ENCODE measurements around the gene CNOT10.
A peak's percentile ranks its signal among the peaks of the same experiment; 100 is the strongest.
"Not testable (repeated sequence)": the region's sequence is repeated elsewhere in the genome, so short reads cannot be mapped to it uniquely, and the experiment has no call there.

Gene CNOT10

DNA sequence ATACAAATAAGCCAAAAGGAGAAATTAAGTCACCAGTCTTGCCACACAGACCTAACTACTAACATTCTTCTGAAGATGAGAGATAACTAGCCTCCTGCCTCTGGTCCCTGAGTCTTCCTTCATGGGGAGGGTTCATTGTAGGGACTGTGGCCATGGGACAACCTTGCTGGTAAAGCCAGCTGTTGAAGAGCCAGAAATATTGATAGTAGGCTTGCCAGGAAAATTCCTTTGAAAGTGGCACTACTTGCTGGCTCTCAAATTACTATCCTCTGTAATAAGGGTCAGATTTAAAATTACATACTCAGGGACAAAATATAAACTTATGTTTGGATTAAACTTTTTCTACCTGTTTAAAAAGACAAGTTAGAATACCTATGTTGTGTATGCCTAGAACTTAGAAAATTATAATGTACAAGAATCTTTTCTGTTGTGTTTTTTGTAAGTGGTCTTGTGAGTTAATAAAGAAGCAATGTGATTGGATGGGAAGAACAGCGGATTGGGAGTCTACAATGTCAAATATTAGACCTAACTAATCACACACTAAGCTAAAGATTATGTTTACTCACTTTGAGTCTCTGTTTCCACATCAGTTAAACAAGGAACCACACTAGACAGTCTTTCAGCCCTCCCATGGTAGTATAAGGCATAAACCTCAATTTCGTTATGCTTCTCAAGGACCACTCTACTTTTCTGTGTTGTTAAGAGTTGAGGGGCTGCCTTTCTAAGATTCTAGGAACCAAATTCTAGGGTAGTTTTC is 72.8 kb downstream of the CNOT10 start:
- Histone ChIP-seq H3K27ac (ENCODE audit: low read depth, low read length) (no peak overlapping the region), H3K4me3 (ENCODE audit: low read depth, low read length) (no peak overlapping the region), H3K79me2 (ENCODE audit: control insufficient read depth, insufficient read depth, low read length, unreplicated experiment) (no peaks in the 10 kb centered on the region), H2AFZ (ENCODE audit: low read length, unreplicated experiment) (no peak overlapping the region), H3K27me3 (ENCODE audit: insufficient read depth, low read length) (no peaks in the 10 kb centered on the region), H3K36me3 (ENCODE audit: insufficient read depth, low read length) (peaks cover 5% of the 10 kb centered on the region; the same call in 1 of the 2 replicates), H3K4me1 (ENCODE audit: control insufficient read depth, insufficient read depth, low read length, unreplicated experiment) (no peaks in the 10 kb centered on the region)

DNA sequence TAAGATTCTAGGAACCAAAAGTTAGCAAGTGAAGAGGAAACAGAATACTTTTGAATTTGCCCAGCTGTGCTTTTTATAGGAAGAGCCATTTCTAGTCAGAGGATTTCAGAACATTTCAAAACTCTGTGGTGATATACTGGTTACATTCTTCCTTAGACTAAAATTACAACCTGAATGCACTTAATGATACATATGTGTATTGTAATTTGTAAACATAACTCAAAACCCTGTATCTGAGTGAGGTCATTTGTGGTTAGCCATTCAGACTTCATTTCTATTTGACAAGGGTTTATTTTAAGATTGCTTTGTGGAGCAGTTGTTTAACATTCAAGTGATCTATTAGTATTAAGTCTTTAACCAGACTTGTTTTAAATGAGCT is 73.4 kb downstream of the CNOT10 start:
- Histone ChIP-seq H3K4me3 (ENCODE audit: low read depth, low read length) (no peak overlapping the region), H3K79me2 (ENCODE audit: control insufficient read depth, insufficient read depth, low read length, unreplicated experiment) (no peaks in the 10 kb centered on the region), H3K4me1 (ENCODE audit: control insufficient read depth, insufficient read depth, low read length, unreplicated experiment) (no peaks in the 10 kb centered on the region), H3K27ac (ENCODE audit: low read depth, low read length) (no peak overlapping the region), H3K36me3 (ENCODE audit: insufficient read depth, low read length) (peaks cover 7% of the 10 kb centered on the region; the same call in 1 of the 2 replicates), H3K27me3 (ENCODE audit: insufficient read depth, low read length) (no peaks in the 10 kb centered on the region), H2AFZ (ENCODE audit: low read length, unreplicated experiment) (no peak overlapping the region)

DNA sequence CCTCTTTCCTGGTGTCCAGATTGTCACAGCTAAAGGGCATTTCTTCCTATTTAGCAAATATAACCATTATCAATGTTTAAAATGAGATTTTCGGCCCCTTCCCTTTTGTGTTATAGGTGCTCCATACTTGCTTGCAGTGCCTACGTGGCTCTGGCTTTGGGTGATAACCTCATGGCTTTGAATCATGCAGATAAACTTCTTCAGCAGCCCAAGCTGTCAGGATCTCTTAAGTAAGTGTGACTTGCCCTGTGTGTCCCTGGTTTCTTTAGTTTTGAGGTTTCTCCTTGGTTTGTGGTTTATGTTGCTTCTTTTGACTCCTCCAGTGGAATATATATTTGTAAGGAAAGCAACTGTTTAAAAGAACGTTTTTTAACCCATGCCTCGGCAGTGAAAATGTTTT is 74.4 kb downstream of the CNOT10 start:
- no peaks in the 10 kb centered on the region for H3K4me1 ChIP-seq (ENCODE audit: control insufficient read depth, insufficient read depth, low read length, unreplicated experiment)
- peaks cover 7% of the 10 kb centered on the region; the same call in 1 of the 2 replicates for H3K36me3 ChIP-seq (ENCODE audit: insufficient read depth, low read length)
- no peak overlapping the region for H3K27ac ChIP-seq (ENCODE audit: low read depth, low read length)
- H3K79me2 ChIP-seq (ENCODE audit: control insufficient read depth, insufficient read depth, low read length, unreplicated experiment), result no peaks in the 10 kb centered on the region
- H3K4me3 ChIP-seq (ENCODE audit: low read depth, low read length), result no peak overlapping the region
- H2AFZ ChIP-seq (ENCODE audit: low read length, unreplicated experiment), result no peak overlapping the region
- no peaks in the 10 kb centered on the region for H3K27me3 ChIP-seq (ENCODE audit: insufficient read depth, low read length)

DNA sequence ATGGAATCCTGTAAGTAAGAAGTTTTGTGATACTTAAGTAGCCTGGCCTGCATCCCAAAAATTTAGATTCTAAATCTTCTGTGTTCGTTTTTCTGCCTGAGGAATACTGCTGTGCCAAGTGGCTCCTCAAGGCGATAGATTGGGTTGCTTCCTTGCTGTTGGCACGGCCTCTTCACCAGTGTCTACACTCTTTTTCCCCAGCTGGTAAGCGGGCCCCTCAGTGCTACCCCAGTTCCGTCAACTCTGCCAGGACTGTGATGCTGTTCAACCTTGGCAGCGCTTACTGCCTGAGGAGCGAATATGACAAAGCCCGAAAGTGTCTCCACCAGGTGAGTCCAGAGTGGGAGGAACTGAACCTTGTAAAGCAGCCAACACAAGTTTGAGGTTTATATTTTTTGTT is 79.5 kb downstream of the CNOT10 start:
- Histone ChIP-seq H3K27me3 (ENCODE audit: insufficient read depth, low read length) (no peaks in the 10 kb centered on the region), H3K36me3 (ENCODE audit: insufficient read depth, low read length) (peaks cover 7% of the 10 kb centered on the region; the same call in 1 of the 2 replicates), H3K27ac (ENCODE audit: low read depth, low read length) (no peak overlapping the region), H3K4me3 (ENCODE audit: low read depth, low read length) (no peak overlapping the region), H3K4me1 (ENCODE audit: control insufficient read depth, insufficient read depth, low read length, unreplicated experiment) (no peaks in the 10 kb centered on the region), H2AFZ (ENCODE audit: low read length, unreplicated experiment) (no peak overlapping the region), H3K79me2 (ENCODE audit: control insufficient read depth, insufficient read depth, low read length, unreplicated experiment) (no peaks in the 10 kb centered on the region)

DNA sequence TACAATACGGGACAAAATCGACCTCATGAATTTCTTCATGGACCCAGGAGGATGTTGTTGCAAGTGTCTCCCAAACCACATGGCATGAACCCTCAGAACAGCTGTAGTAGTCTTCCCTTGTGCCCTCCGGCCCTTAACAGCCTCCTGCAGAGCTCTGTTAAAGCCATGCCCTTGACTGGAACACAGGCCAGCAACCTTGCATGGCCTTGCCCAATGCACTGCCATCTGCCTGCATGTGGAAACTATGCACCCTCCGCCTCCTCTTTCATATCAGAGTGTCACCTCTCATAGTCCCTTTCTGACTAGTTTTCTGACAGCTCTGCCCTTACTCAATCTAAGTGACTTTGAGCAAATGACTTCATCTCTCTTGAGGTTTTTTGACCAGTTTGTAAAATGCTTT is 93.4 kb downstream of the CNOT10 start:
- no peak overlapping the region for H3K27ac ChIP-seq (ENCODE audit: low read depth, low read length)
- peaks cover 2% of the 10 kb centered on the region; the same call in 1 of the 2 replicates for H3K36me3 ChIP-seq (ENCODE audit: insufficient read depth, low read length)
- no peaks in the 10 kb centered on the region for H3K79me2 ChIP-seq (ENCODE audit: control insufficient read depth, insufficient read depth, low read length, unreplicated experiment)
- H3K4me3 ChIP-seq (ENCODE audit: low read depth, low read length), result no peak overlapping the region
- H3K4me1 ChIP-seq (ENCODE audit: control insufficient read depth, insufficient read depth, low read length, unreplicated experiment), result no peaks in the 10 kb centered on the region
- H2AFZ ChIP-seq (ENCODE audit: low read length, unreplicated experiment), result no peak overlapping the region
- no peaks in the 10 kb centered on the region for H3K27me3 ChIP-seq (ENCODE audit: insufficient read depth, low read length)

DNA sequence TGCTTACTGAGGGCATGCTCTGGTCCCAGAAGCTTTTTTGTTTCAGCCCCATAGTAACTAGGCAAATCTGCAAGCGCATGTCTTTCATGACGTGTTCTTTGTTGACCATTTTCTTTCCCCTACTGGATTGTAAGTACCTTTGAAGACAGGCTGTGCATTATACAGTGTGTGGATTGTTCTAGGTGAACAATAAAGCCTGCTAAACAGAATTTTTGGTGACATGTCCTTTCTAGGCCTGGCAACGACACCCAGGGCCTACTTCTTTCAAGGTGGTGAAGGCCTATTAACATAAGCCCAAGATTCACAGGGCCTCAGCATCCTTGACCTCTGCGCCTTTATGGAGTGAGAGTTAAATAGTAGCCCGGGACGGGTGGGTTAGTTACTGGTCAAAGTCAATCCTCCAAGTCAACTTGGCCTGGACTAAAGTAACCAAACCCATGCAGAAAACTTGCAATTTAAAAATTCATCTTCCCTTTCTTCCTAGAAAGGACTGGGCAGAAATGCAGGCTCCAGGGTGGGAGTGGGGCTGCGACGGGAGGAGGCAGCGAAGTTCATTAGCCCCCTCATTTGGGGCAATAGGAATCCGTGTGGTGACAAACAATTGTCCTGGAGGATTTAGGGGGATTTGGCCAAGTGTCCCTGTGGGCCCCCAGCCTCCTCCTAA is 95.2 kb downstream of the CNOT10 start:
- Histone ChIP-seq H3K36me3 (ENCODE audit: insufficient read depth, low read length) (no peaks in the 10 kb centered on the region), H3K4me1 (ENCODE audit: control insufficient read depth, insufficient read depth, low read length, unreplicated experiment) (no peaks in the 10 kb centered on the region), H3K4me3 (ENCODE audit: low read depth, low read length) (peak overlapping the region; percentile 79), H3K27ac (ENCODE audit: low read depth, low read length) (no peak overlapping the region), H3K79me2 (ENCODE audit: control insufficient read depth, insufficient read depth, low read length, unreplicated experiment) (no peaks in the 10 kb centered on the region), H3K27me3 (ENCODE audit: insufficient read depth, low read length) (no peaks in the 10 kb centered on the region), H2AFZ (ENCODE audit: low read length, unreplicated experiment) (no peak overlapping the region)

DNA sequence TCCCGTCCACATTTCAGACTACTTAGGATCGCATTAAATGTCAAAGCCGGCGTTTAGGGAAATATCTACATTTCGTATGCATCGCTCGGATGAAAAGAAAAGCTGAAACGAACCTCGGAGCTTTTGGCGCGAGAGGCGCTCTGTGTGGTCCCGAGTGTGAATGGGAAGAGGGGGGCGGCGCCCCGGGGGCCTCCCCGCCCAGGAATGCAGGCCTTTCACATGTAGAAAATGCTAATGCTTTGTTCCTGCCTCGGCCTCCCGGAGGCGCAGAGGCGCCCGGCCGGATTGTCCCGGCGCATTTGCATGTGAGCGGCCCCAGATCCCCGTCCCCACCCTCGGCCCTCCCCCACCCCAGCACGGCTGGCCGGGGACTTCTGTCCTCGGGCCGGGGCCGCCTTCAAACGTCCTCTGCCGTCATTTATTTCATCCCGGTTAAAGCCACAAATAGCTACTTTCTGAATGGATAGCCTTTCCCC is 95.8 kb downstream of the CNOT10 start:
- Histone ChIP-seq H3K27ac (ENCODE audit: low read depth, low read length) (no peak overlapping the region), H3K79me2 (ENCODE audit: control insufficient read depth, insufficient read depth, low read length, unreplicated experiment) (no peaks in the 10 kb centered on the region), H2AFZ (ENCODE audit: low read length, unreplicated experiment) (peak overlapping the region; percentile 74), H3K4me1 (ENCODE audit: control insufficient read depth, insufficient read depth, low read length, unreplicated experiment) (no peaks in the 10 kb centered on the region), H3K27me3 (ENCODE audit: insufficient read depth, low read length) (no peaks in the 10 kb centered on the region), H3K36me3 (ENCODE audit: insufficient read depth, low read length) (no peaks in the 10 kb centered on the region), H3K4me3 (ENCODE audit: low read depth, low read length) (peak overlapping the region; percentile 79)

DNA sequence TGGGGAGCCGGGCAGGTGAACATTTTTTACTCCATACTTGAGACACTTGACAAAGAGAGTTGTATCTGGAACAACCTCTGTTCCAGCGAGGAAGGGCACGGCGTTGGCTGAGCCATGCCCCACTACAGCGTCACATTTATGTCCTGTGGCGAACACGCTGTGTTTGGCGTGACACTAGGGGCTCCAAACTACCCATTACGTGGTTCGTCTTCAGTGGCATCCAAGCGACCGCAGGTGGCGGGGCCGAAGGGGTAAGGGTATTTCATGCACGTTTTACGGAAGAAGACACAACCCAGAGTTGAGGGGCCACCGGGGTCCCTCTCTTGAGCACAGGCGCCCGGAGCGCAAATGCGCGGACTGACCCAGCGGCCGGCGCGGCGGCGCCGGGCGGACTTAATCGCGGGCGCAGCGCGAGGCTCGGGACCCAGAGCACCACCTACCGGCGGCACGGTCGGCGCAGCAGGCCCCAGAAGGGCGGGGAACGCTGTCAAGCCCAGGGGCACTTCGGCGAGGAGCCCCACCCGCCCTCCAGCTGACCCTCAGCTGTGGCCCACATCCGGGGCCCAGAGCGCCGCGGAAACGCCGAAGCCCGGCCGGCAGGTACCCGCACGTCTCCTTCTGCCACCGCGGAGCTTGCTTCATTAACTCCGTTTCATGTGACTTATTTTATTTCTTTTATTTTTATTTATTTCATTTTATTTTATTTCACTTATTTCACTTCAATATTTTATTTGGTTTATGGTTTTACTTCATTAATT is 96.4 kb downstream of the CNOT10 start:
- Histone ChIP-seq H3K36me3 (ENCODE audit: insufficient read depth, low read length) (no peaks in the 10 kb centered on the region), H3K4me1 (ENCODE audit: control insufficient read depth, insufficient read depth, low read length, unreplicated experiment) (no peaks in the 10 kb centered on the region), H3K4me3 (ENCODE audit: low read depth, low read length) (peak overlapping the region; percentile 79), H3K79me2 (ENCODE audit: control insufficient read depth, insufficient read depth, low read length, unreplicated experiment) (no peaks in the 10 kb centered on the region), H3K27me3 (ENCODE audit: insufficient read depth, low read length) (no peaks in the 10 kb centered on the region), H2AFZ (ENCODE audit: low read length, unreplicated experiment) (peak overlapping the region; percentile 74), H3K27ac (ENCODE audit: low read depth, low read length) (no peak overlapping the region)

DNA sequence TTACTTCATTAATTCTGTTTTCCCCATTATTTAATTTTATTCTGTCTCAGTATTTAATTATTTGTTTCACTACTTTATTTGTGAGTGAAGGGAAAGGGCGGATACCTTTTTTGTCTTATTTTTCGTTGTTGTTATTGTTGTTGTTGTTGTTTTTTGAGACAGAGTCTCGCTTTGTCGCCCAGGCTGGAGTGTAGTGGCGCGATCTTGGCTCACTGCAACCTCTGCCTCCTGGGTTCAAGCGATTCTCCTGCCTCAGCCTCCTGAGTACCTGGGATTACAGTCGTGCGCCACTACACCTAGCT is 96.9 kb downstream of the CNOT10 start:
- H3K79me2 ChIP-seq (ENCODE audit: control insufficient read depth, insufficient read depth, low read length, unreplicated experiment); H3K27me3 ChIP-seq (ENCODE audit: insufficient read depth, low read length); H3K4me1 ChIP-seq (ENCODE audit: control insufficient read depth, insufficient read depth, low read length, unreplicated experiment); H3K4me3 ChIP-seq (ENCODE audit: low read depth, low read length); H3K27ac ChIP-seq (ENCODE audit: low read depth, low read length); H3K36me3 ChIP-seq (ENCODE audit: insufficient read depth, low read length); H2AFZ ChIP-seq (ENCODE audit: low read length, unreplicated experiment): not testable (repeated sequence)

DNA sequence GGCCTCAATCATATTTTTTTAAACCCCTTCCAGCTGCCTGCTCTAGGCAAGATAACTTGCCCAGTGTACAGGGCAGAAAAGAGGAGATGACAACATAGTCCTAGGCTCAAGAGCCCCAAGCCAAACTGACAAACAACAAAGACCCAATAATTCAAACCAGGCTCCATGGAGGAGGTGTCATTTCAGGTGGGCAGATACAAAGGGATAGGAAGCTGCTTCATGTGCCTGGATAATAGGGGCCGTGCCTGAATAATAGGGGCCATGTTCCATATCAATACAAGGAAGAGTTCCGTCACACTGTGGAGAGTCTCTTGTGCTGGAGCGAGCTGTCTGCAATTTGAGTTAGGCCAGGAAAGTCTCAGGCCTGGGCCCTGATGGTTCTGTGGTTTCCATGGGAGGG is 97.4 kb downstream of the CNOT10 start:
- no peak overlapping the region for H2AFZ ChIP-seq (ENCODE audit: low read length, unreplicated experiment)
- no peaks in the 10 kb centered on the region for H3K79me2 ChIP-seq (ENCODE audit: control insufficient read depth, insufficient read depth, low read length, unreplicated experiment)
- H3K4me3 ChIP-seq (ENCODE audit: low read depth, low read length), result no peak overlapping the region
- no peaks in the 10 kb centered on the region for H3K4me1 ChIP-seq (ENCODE audit: control insufficient read depth, insufficient read depth, low read length, unreplicated experiment)
- no peak overlapping the region for H3K27ac ChIP-seq (ENCODE audit: low read depth, low read length)
- no peaks in the 10 kb centered on the region for H3K27me3 ChIP-seq (ENCODE audit: insufficient read depth, low read length)
- no peaks in the 10 kb centered on the region for H3K36me3 ChIP-seq (ENCODE audit: insufficient read depth, low read length)
